HG03354 (cell line): ENCODE data around the gene AMDHD1.

Experiments used
- ATAC-seq: cut with Tn5 transposase; IDR thresholded peaks from one replicate; pipeline ENCODE4 v1.9.1; 2021; ENCODE audit warnings: mild to moderate bottlenecking; ENCODE audit not compliant: unreplicated experiment, poor library complexity, severe bottlenecking

The AMDHD1 gene

DNA sequence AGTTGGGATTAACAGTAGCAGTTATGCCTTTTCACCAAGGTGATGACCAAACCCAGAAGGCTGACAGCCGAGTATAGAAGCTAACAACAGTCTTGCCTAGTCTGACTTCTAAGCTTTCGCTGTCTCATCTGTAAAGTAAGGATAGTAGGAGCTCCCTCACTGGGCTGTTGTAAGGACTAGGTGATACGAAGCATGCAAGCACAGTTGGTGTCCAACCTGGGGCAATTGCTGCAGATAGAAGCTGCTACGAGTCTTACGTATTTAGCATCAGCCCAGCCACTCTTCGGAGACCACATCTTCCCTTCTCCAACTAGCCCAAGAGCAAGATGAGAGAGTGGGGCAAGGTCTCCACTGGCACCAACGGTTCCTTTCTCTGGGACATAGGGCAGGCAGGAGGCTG, 47.0 kb downstream of the AMDHD1 start:
- ATAC-seq, result no peak

DNA sequence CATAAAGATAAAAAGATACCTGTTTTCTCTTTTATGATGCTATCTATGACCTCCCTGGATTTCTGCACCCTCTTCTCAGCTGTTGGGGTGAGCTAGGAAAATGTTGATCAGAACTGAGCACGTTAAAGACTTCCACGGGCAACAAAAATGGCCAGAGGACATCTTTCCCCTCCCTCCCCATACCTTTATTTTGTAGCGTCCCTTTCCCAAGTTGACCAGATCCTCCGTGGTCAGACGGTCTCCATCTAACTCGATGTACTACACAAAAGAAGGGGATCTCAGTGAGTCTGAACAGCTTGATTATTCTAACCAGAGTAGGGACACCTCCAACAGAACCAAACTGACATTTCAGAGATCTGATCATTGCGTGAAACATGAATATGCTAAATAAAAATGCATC, 50.8 kb downstream of the AMDHD1 start:
- no peak for ATAC-seq

DNA sequence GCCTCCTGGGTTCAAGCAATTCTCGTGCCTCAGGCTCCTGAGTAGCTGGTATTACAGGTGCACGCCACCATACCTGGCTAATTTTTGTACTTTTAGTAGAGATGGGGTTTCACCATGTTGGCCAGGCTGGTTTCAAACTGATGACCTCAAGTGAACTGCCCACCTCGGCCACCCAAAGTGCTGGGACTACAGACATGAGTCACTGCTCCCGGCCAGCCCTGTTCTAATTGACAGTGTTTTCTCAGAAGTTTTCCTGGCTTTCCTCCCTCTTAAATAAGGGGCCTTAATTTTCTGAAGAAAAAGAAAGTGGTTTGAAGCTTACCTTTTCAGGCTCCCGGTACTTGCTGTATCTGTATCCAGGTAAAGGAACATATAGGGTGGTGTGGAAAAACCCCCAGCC, 51.3 kb downstream of the AMDHD1 start:
- no peak for ATAC-seq

DNA sequence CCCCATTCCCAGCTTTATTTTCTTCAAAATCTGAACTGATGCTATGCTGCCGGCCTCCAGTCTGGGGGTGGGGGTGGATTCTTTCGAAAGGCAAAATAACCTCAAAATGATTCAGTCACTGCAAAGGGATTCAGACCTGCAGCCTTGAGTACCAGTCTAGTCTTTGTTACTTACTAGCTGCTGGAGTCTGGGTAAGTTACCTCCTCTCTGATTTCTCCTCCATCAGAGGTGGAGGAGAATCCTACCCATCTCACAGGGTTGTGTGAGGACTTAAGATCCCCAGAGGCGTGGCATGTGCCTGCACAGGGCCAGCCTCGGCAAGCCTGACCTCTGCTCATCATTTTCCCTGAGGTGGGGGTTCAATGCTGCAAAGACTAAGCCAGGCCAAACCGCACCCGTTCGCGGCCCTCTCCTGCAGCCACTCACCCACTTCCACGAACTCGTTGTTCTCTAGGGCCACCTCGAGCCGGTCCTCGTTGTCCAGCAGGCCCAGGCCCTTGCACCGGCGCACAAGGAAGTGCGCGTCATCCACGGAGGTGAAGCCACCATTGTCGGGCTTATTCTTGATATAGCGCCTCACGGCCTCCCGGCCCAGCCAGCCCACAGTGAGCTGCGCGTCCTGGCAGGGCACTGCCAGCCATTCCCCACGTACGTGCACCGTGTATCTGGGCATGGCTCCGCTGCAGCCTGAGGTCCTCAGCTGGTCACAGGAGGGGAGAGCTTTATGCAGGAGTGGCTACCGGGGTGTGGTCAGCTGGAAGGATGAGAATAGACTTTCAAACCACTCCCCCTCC, 52.3 kb downstream of the AMDHD1 start:
- ATAC-seq, result no peak

DNA sequence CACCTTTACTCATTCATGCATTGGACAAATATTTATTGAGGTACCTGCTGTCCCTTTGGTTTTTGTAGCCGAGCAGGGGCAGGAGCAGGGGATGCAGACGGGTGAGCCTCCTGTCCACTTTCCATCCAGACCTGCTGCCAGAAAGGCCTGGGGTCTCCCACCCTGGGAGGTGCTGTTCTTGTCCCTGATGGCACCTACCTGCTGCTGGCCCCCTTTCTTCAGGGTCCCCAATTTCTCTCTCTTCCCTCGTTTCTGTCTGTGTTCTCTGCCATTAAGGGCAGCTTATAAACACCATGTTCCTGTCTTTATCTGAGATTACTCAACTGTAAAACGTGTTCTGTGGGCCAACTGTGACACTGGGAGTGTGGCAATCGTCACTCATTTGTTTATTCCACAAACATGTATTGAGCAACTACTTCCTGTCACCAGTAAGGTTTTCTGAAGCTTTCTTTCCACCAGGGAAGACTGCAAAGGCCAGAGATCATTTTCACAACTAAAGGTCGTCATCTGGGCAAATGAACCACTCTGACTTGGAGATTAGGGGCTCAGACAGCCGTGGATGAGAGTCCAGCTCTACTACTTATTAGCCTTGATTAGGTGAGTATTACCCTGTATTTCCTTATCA, 53.0 kb downstream of the AMDHD1 start, which contains the start of gene HAL:
Gene HAL, minus strand, starts transcription at position 311 of the 625 bp plus-strand sequence. CDS start 434 bp downstream, outside the sequence.
- ATAC-seq, result no peak

DNA sequence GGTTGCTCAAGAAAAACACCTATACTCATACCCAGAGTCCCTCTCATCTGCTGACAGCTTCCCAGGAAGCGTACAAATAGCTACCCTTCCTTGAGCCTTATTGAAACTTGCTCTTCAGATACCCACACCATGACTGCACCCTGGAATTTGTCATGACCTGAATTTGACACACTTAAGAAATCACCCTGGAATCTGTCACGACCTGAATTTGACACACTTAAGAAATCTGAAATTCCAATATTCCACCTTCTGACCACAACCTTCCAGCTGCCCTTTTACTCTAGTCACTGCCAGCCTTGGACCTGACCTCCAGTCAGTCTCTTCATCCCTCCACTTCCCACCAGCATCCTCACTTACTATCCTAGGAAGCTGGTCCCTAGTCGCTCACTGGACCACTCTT, 54.1 kb downstream of the AMDHD1 start:
- ATAC-seq, result no peak

DNA sequence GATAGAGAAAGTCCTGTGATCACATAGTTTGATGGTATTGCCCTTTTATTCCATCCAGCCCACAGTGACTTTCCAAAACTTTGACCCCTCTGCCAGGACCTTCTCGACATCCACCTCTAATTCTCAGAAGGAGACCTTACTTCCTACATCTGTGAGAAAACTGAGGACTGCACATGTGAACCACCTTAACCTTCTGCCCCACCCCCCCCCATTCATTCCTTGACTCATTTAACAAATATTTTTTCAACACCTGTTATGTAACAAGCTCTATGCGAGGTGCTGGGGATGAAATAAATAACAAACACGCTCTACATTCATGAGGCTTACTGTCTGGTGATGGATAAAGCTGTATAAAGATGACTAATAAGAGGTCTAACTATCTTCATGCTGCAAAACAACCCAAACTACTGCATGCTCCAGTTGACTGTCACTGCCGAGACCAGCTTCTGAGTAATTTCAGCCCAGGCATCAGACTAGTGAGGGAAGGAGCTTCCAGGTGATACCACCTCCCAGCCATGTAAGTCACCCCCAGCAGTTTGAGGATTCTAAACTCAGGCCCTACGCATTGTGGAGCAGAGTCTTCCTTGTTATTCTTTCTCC, 54.9 kb downstream of the AMDHD1 start:
- ATAC-seq, result no peak

DNA sequence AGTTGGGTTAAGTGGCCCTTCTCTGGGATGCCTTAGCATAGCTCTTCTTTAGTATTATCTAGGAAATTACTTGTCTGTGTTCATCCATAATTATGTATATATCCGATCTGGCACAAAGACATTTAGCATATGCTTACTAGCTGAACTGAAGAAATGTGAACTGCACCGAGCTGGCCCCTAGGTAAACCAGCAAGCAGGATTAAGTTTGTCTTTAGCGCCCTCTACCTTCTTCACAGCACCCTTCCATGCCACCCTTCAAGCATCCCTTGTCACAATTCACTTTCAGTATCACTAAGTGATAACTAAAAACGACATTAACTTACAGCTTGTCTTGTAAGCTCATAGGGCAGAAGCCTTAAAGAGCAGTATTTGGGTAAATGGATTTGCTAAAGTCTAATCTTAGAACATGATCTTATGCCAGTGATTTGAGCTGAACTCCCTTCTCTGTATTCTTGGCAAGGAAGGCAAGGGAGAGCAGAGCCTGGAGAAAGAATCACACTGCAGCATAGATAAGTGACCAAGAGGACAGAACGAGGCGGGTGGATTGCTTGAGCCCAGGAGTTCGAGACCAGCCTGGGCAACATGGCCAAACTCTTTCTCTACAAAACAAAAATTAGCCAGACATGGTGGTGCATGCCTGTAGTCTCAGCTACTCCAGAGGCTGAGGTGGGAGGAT, 55.6 kb downstream of the AMDHD1 start:
- ATAC-seq, result peak; percentile 98

DNA sequence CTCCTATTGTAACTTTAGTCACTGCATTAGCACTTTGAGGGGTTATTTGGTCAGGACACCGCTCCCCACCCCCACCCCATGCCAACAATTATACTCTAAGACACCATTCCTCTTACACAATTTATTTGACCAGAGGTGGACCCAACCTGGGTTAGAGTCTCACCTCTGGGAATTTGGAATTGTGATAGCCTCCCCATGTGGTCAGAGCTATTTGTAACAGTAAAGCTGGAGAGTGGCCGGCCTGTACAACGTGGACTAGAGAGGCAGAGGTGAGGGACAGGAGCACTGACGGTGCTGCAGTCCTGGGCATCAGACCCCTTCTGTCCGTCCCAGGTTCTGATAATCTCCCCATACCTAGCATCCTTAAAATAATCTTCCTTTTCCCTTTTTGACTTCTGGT, 56.4 kb downstream of the AMDHD1 start:
- no peak for ATAC-seq

DNA sequence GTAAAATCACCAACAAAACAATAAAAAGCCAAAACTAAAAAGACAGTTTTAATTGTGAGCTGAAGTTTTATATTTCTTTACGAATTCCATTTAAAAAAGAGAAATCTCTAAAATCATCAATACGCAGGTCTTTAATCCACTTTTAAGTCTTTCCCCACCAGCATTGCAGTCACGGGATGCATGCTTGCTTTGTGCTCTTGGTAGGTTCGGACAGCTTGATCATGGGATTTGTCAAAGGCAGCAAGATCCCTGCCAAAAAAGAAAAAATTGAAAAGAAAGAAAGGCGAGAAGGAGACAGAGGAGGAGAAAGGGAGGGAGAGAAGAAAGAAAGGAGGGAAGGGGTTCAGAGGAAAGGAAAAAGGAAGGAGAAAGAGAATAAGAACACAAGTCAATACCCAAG, 57.7 kb downstream of the AMDHD1 start:
- no peak for ATAC-seq

DNA sequence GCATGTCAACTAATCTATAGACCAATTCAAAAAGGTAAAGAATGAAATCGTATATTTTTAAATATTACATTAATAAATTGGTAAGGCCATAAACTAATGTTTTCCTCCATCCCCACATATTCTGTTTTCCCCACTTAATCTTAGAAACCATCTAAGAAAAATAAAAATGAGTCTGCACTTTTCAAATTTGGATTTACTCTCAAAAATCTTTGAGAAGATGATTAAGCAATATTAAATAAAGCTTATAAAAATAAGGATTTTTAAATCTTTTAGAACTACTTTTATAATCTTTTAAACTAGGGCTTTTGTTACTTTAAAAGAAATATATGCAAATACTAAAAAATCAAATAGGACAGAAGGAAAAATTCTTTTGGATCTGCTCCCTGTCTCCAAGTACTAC, 63.6 kb downstream of the AMDHD1 start:
- no peak for ATAC-seq

DNA sequence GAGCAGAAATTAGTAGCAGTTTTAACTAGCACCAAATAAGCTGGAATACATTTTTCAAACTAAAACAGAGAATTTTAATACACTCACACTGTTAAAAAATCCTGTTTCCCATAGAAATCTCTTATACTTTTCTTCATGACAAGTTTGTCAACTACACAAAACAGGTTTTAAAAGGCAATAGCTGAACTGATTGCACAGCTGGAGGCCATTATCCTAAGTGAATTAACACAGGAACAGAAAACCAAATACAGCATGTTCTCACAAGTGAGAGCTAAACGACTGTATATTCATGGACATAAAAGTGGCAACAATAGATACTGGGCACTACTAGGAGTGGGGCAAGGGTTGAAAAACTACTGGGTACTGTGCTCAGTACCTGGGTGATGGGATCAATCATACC, 64.6 kb downstream of the AMDHD1 start:
- ATAC-seq, result no peak

DNA sequence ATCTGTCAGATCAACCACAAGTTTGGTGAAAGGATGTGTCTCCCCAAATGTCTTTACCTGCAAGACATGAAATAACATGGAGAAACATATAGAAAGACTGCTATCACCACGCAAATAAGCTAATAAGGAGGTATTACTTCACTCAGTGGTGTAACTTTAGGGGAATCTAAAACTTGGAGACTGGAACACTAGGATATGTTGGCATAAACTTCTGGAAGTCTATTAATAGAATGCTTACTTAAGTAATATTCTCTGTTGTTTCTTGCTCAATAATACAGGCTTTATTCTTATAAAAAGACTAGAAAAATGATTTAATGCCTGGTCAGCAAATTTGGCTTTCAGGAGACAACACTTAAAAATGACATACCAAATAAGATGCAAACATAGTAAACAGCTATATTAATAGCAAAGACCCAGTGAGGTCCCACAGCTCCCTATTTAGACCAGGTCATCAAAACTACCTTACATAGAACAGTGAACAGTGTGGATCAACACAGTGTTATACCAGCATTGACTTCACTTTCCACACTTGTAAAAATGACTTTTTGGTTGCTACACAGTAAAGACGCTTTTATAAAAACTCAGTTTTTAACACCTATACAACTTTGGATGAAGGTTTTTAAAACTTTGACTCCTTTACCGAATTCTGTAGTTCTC, 71.9 kb downstream of the AMDHD1 start:
- ATAC-seq, result no peak

DNA sequence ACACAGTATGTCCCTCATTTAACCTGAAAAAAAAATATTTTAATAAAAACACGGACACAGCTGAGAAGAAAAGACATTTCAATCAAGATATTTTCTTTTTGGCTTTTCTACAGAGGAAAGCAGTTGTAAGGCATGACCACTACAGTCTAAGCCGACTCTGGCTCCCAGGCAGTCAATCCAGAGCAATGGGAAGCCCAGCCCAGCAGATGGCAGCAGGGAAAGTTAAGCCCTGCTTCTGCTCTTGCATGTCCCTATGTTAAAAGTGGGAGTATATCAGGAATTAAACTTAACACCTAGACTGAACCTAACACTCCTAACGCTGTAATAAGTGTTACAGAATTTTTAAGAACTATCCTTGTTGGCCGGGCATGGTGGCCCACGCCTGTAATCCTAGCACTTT, 72.5 kb downstream of the AMDHD1 start:
- ATAC-seq, result no peak
